ENCODE measurements around the gene TTC12. TPM values are rescaled to one million over a fixed set of nuclear protein-coding genes. Genes with fewer than 3 reads are reported as not detected.

Gene TTC12
- total and polyA plus RNA-seq, 2 donors (not counting 3 experiments of a cell fraction or from before 2014, with no cell fraction given), result 2.2 to 2.9 TPM

- H4K20me1 ChIP-seq (replicated peaks; ENCODE audit: control insufficient read depth, extremely low read depth, insufficient read depth, low read length), result no peaks in the 10 kb centered on the region
- H3K36me3 ChIP-seq (ENCODE audit: control insufficient read depth in 2 of 2, extremely low read depth in 1 of 2, insufficient read depth in 2 of 2, low read length in 2 of 2), result no peaks in the 10 kb centered on the region
- no peak overlapping the region for H3K27ac ChIP-seq (ENCODE audit: insufficient read depth, low read depth, low read length)
- H3K9me3 ChIP-seq (replicated peaks; ENCODE audit: control insufficient read depth, insufficient read depth, low read length), result no peaks in the 10 kb centered on the region
- no peak for TF ChIP-seq GATA2 (IDR thresholded peaks at IDR 0.05; ENCODE audit: insufficient read depth, insufficient read length, low read depth, low read length)
- no peak for TF ChIP-seq MAX (IDR thresholded peaks at IDR 0.05; ENCODE audit: insufficient read depth, insufficient read length)
- TF ChIP-seq FOS (IDR thresholded peaks at IDR 0.05; ENCODE audit: borderline replicate concordance, insufficient read depth, low read length), result no peak
- TF ChIP-seq POLR2AphosphoS5 (IDR thresholded peaks at IDR 0.05; ENCODE audit: insufficient read depth, low read depth, low read length), result no peak
- intact Hi-C loops (cut with micrococcal nuclease), result no loop called here
- ChIA-PET CTCF (no interaction called here), POLR2A (no interaction called here)
- no peak overlapping the region for H2AFZ ChIP-seq (ENCODE audit: low read depth, low read length)
- H3K79me2 ChIP-seq (ENCODE audit: control insufficient read depth, insufficient read depth, low read length), result no peaks in the 10 kb centered on the region
- H3K9ac ChIP-seq (replicated peaks; ENCODE audit: extremely low read depth, insufficient read depth, low read length), result no peak overlapping the region
- FAIRE-seq (no peak), DNase-seq (ENCODE audit: low read depth, low spot score) (no peak)
- H3K9me1 ChIP-seq (replicated peaks; ENCODE audit: control insufficient read depth, extremely low read depth, insufficient read depth, low read length), result no peaks in the 10 kb centered on the region
- dilution Hi-C loops (cut with MboI; ENCODE audit: extremely low pct_ligation_motif_present, low sequenced_read_pairs), result no loop called here
- no TSS peak for BruUV-seq (replicated peaks)
- no peak overlapping the region for H3K4me3 ChIP-seq (replicated peaks in 1 of 3; ENCODE audit: insufficient read depth in 1 of 3, low read depth in 1 of 3, low read length in 3 of 3)
- H3K4me1 ChIP-seq (ENCODE audit: control insufficient read depth, extremely low read depth, insufficient read depth, low read length), result no peaks in the 10 kb centered on the region
- no peaks in the 10 kb centered on the region for H3K27me3 ChIP-seq (ENCODE audit: control insufficient read depth in 2 of 2, insufficient read depth in 2 of 2, low read length in 2 of 2)
- H3K4me2 ChIP-seq (ENCODE audit: insufficient read depth, low read length), result no peak overlapping the region
Observed at GRCh38 chr11:113329725-113330124, 15.3 kb downstream of the TTC12 start.

- dilution Hi-C loops (cut with MboI; ENCODE audit: extremely low pct_ligation_motif_present, low sequenced_read_pairs), result no loop called here
- CTCF ChIA-PET, result no interaction called here
- Histone ChIP-seq H3K36me3 (ENCODE audit: control insufficient read depth in 2 of 2, extremely low read depth in 1 of 2, insufficient read depth in 2 of 2, low read length in 2 of 2) (no peaks in the 10 kb centered on the region), H3K4me1 (ENCODE audit: control insufficient read depth, extremely low read depth, insufficient read depth, low read length) (no peaks in the 10 kb centered on the region), H3K79me2 (ENCODE audit: control insufficient read depth, insufficient read depth, low read length) (no peaks in the 10 kb centered on the region), H3K9me3 (replicated peaks; ENCODE audit: control insufficient read depth, insufficient read depth, low read length) (no peaks in the 10 kb centered on the region), H3K4me3 (replicated peaks in 1 of 3; ENCODE audit: insufficient read depth in 1 of 3, low read depth in 1 of 3, low read length in 3 of 3) (no peak overlapping the region), H3K9ac (replicated peaks; ENCODE audit: extremely low read depth, insufficient read depth, low read length) (no peak overlapping the region), H2AFZ (ENCODE audit: low read depth, low read length) (no peak overlapping the region), H3K4me2 (ENCODE audit: insufficient read depth, low read length) (no peak overlapping the region), H3K27ac (ENCODE audit: insufficient read depth, low read depth, low read length) (no peak overlapping the region), H3K9me1 (replicated peaks; ENCODE audit: control insufficient read depth, extremely low read depth, insufficient read depth, low read length) (no peaks in the 10 kb centered on the region), H4K20me1 (replicated peaks; ENCODE audit: control insufficient read depth, extremely low read depth, insufficient read depth, low read length) (no peaks in the 10 kb centered on the region), H3K27me3 (ENCODE audit: control insufficient read depth in 2 of 2, insufficient read depth in 2 of 2, low read length in 2 of 2) (no peaks in the 10 kb centered on the region)
- intact Hi-C loops (cut with micrococcal nuclease), result no loop called here
- DNase-seq (ENCODE audit: low read depth, low spot score), result no peak
- TF ChIP-seq MYC (IDR thresholded peaks at IDR 0.05; ENCODE audit: low read depth, low read length), result no peak
- POLR2A ChIA-PET, result no interaction called here
- no peak for FAIRE-seq
- BruUV-seq (replicated peaks), result no TSS peak
Observed at GRCh38 chr11:113331441-113331840, 17.1 kb downstream of the TTC12 start.
